NCI-H1930 (cell line): ENCODE data around the gene SLC25A17.
"Not testable (repeated sequence)": the region's sequence is repeated elsewhere in the genome, so short reads cannot be mapped to it uniquely, and the experiment has no call there.

ENCODE experiments used
- DNase-seq, 2 experiments: peaks; one replicate each; lab custom pipeline; 2025; lab: John Stamatoyannopoulos, UW

Gene SLC25A17

DNA sequence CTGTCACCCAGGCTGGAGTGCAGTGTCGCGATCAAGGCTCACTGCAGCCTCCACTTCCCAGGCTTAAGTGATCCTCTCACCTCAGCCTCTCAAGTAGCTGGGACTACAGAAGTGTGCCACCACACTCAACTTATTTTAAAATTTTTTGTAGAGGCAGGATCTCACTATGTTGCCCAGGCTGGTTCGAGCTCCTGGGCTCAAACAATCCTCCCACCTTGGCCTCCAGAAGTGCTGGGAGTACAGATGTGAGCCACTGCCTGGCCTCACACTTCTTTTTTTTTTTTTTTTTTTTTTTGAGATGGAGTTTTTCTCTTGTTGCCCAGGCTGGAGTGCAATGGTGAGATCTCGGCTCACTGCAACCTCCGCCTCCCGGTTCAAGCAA, 99.0 kb downstream of the SLC25A17 start:
- not testable (repeated sequence) for DNase-seq
